IPS-11a (cell line): ENCODE measurements around the gene SEMA3E.

Source experiments
- H3K4me3 ChIP-seq: one replicate; pipeline ENCODE4 v1.5.1; 2013; ENCODE audit warnings: low read depth, low read length, control low read depth

Gene SEMA3E

DNA sequence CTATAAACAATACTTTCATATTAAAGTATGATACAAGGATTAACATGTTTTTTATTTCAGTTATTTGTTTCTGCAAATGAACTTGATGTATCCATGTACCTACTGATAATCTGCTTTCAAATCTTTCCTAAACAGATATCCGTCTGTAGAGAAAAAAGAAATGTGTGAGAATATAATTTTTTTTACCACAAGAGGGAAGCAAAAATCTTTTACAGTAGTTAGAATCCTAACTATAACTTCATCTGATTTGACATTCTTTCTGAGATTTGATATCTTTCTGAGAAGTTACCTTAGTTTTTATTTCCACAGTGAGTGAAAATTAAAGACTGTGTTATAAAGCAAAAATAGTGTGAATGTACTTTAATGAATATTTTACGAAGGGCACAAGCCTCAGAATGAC lies 282.3 kb downstream of the SEMA3E start:
- no peak overlapping the region for H3K4me3 ChIP-seq

GRCh38 chr7:83365746-83366145 lies 283.2 kb downstream of the SEMA3E start:
- H3K4me3 ChIP-seq: no peak overlapping the region

- H3K4me3 ChIP-seq: no peak overlapping the region
Measured at GRCh38 chr7:83362871-83363550, 285.9 kb downstream of the SEMA3E start.

- no peak overlapping the region for H3K4me3 ChIP-seq
Measured at GRCh38 chr7:83359108-83359507, 289.8 kb downstream of the SEMA3E start.

DNA sequence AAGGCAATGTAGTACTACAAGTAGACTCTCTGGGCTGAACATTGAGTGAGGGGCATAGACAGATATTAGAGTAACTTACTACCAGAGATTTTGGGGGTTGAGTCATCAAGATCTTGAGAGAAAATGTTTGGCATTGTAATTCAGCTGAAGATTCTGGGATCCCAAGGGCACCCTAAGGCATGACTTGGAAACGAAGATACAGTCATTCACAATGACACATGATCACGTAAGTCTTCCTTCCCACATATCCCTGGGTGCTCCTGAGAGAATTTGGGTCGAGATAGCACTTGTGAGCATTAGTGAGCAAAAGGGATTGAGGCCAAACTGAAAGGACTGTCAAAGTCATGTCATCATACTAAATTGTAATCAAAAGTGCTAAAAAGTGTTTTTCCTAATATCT lies 293.8 kb downstream of the SEMA3E start:
- H3K4me3 ChIP-seq: no peak overlapping the region

- no peak overlapping the region for H3K4me3 ChIP-seq
Measured at GRCh38 chr7:83347945-83348444, 300.9 kb downstream of the SEMA3E start.

DNA sequence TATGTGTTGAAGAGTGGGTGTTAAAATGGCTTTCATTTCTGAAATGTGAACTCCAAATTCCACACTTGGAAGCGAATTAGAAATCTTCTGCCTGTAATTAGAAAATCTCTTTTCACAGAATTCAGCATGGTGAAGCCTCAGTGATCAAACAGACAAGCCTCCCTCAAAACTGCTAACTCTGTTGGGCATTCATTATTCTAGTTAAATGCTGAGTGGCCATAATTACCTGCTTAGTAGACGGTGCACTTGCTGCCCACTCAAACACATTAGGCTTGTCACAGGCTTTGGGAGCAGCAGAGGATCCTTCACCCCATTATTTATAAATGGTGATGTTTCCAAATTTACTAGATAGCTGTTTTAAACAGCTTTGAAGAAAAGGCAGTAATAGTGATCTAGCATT lies 309.0 kb downstream of the SEMA3E start:
- H3K4me3 ChIP-seq: no peak overlapping the region

GRCh38 chr7:83338277-83338950 lies 310.5 kb downstream of the SEMA3E start:
- no peak overlapping the region for H3K4me3 ChIP-seq

DNA sequence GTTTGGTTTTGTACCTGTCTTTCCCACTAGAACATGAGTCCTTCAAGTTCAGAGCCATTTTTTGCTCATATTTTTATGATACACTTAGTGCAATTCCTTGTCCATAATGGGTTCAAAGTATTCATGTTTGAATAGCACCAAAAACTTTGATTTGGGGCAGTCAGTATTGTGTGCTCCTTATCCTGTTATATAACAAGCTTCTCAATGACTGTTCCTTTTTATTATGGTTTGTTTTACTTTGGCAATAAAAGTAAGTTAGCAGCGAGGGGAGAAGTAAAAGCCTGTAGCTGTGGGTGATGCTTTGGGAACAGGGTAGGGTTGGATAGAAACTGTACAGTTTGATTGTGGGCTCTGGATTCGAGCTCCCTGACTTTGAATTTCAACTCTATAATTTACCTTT lies 311.9 kb downstream of the SEMA3E start:
- no peak overlapping the region for H3K4me3 ChIP-seq

GRCh38 chr7:83326223-83326622 lies 322.7 kb downstream of the SEMA3E start:
- no peak overlapping the region for H3K4me3 ChIP-seq

GRCh38 chr7:83325083-83325482 lies 323.9 kb downstream of the SEMA3E start:
- H3K4me3 ChIP-seq: no peak overlapping the region

GRCh38 chr7:83324596-83324995 lies 324.3 kb downstream of the SEMA3E start:
- no peak overlapping the region for H3K4me3 ChIP-seq

DNA sequence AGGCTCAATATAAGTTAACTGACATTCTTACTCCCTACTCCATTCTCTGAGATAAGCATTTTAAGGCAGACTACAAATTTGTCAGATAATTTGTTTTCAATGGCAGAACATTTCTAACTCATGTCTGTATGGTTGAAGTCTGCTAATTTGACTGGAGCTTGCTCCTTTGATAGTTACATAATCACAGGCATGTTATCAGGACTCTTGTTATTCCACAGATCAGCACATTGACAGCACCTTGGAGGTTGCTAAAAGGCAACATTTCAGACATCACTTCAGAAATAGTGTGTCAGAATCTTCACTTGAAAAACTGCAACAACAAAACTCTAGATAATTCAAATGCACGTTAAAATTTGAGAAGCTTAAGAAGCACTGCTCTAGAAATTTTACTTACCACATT lies 327.9 kb downstream of the SEMA3E start:
- H3K4me3 ChIP-seq: no peak overlapping the region

DNA sequence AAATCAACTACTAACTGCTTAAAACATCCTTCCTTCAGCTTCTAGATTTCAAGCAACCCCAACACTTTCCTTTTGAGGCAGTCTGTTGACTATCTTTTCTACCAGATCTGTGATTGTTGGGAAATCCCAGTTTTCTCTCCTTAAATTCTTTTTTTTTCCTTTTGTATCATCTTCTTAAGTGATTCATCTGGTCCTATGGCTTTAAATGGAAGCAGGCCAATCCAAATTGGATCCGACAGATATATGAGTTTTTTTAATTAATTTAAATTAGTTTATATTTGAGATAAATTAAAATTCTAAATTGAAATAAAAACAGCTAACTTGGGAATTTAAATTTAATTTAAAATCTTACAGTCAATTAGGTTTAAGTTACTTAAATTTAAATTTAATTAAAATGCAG lies 335.0 kb downstream of the SEMA3E start:
- H3K4me3 ChIP-seq: no peak overlapping the region
